ENCODE results near the gene DHTKD1.

The DHTKD1 gene

DNA sequence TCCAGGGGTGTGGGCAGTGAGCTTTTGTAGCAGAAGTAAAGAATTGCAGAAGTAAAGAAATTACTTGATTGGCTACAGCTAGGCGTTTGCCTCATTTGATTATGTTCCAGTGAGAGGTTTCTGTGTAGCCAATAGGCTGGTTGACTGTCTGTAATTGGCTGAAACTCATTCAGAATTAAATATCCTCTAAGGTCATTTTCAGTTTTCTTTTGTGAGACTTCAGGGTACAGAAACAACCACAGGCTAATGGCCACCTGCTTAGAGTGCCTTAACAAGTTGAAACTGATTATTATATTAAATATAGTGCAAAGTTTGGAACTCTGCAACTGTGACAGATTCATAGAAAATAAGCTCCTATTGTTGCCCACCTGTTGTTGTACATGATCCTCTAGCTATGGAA, 71.3 kb downstream of the DHTKD1 start:
- no peak overlapping the region for H3K4me3 ChIP-seq
- no peak for TF ChIP-seq CTCF (IDR thresholded peaks at IDR 0.05)
- no peak for DNase-seq (ENCODE audit: low spot score)

GRCh38 chr10:12144538-12144937, 75.8 kb downstream of the DHTKD1 start:
- TF ChIP-seq CTCF (IDR thresholded peaks at IDR 0.05), result no peak
- DNase-seq (ENCODE audit: low spot score), result no peak
- no peak overlapping the region for H3K27ac ChIP-seq
- H3K4me3 ChIP-seq, result no peak overlapping the region

More for the DNA sequence above, 71.3 kb downstream of the DHTKD1 start:
- H3K27ac ChIP-seq, result no peak overlapping the region

DNA sequence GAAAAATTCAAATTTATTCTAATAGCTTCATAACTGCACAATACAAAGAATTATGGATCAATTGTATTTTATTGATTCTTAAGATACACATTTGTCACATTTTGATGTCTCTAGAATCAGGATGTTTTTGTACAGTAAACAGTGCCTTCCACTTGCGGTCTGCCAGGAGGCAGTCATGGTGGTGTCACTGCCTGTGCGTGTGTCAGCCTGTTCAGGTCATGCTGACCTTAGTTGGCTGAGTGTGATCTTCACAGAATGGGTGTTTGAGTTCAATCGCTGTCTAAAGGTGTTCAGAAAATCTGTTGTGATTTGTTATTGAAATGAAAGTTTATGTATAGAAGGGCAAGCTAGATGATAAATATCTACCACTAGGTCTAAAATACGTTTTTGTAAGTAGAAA, 81.4 kb downstream of the DHTKD1 start:
- no peak for TF ChIP-seq CTCF (IDR thresholded peaks at IDR 0.05)
- DNase-seq (ENCODE audit: low spot score), result no peak
- no peak overlapping the region for H3K27ac ChIP-seq

DNA sequence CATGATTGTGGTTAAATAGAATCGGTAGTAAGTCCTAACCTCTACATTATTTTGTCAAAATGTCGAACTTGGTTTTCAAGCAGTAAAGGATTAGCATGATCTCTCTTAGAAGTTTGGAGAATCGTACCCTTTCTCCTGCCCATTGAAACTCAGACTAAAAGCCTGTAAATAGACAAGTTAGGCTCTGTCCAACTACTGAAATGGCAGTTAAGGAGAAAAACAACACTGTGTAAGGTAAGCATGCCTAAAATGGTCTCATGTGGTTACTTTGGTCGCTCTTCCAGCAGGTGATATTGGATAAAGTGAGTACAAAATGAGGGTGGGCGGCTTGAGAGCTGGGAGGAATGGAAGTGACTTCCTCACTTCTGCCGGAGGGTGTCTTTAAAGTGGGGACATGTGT, 85.8 kb downstream of the DHTKD1 start:
- no peak overlapping the region for H3K4me3 ChIP-seq
- H3K27ac ChIP-seq, result no peak overlapping the region
- DNase-seq (ENCODE audit: low spot score), result no peak
- TF ChIP-seq CTCF (IDR thresholded peaks at IDR 0.05), result no peak

More for the DNA sequence above, 81.4 kb downstream of the DHTKD1 start:
- no peak overlapping the region for H3K4me3 ChIP-seq

- Histone ChIP-seq H3K27ac (no peak overlapping the region), H3K4me3 (no peak overlapping the region)
- no peak for DNase-seq (ENCODE audit: low spot score)
- TF ChIP-seq CTCF (IDR thresholded peaks at IDR 0.05), result no peak
Measured at GRCh38 chr10:12156367-12157123, 87.8 kb downstream of the DHTKD1 start.

DNA sequence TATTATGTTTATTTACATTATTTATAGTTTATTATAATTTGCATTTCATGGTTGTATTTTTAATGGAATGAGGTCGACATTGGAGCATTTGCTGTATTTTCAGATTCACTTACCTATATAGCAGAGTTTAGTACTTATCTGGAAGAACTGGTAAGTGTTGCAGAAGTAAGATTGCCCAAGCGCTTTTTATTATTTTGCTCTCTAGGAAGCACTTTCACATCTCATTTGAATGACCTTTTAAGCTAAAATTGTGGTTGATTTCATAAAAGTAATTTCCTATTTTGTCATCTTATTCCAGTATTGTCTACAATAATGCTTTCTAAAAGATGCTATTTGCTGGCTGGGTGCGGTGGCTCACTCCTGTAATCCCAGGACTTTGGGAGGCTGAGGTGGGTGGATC, 89.4 kb downstream of the DHTKD1 start:
- no peak for DNase-seq (ENCODE audit: low spot score)
- no peak for TF ChIP-seq CTCF (IDR thresholded peaks at IDR 0.05)
- Histone ChIP-seq H3K27ac (no peak overlapping the region), H3K4me3 (no peak overlapping the region)

GRCh38 chr10:12160664-12161063, 91.9 kb downstream of the DHTKD1 start:
- no peak for DNase-seq (ENCODE audit: low spot score)
- TF ChIP-seq CTCF (IDR thresholded peaks at IDR 0.05), result no peak
- Histone ChIP-seq H3K27ac (no peak overlapping the region), H3K4me3 (no peak overlapping the region)

All from coronary artery (tissue), 2 donors.